ENCODE measurements around the gene S100A1. TPM values are rescaled to one million over a fixed set of nuclear protein-coding genes. Genes with fewer than 3 reads are reported as not detected.

S100A1 gene
- total RNA-seq, 1 donor from 2014 or later, result not detected

DNA sequence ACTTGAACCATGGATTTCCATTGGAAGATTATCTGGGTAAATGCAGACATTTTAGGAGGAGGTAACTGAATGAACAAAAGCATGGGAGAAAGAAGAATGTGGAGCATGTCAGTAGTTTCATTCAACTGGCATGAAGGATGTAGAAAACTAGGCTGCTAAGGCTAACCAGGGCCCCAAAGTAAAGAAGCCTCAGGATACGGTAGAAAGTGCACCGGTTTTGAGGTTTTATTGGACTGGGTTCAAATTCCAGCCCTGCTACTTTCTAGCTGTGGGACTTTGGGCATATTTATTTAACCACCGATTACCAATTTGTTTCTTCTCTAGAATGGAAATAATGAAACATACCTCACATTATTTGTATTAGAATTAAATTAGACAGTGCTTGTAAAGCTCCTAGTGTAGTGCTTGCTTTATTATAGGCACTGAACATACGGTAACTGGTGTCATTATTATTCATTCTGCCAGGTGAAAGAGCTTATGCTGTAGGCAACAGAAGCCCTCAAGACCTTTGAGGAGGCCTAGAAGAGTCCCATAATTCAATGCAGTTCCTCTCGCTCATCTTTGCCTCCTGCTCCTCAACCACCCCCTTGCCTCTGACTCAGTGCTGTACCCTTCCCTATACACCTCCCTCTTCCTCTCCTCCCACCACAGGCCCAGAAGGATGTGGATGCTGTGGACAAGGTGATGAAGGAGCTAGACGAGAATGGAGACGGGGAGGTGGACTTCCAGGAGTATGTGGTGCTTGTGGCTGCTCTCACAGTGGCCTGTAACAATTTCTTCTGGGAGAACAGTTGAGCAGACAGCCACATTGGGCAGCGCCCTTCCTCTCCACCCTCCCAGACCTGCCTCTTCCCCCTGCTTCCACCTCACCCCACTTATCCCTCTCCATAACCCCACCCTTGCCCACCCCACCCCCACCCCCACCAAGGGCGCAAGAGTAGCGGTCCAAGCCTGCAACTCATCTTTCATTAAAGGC is 3.1 kb downstream of the S100A1 start:
- Histone ChIP-seq H3K4me3 (no peak overlapping the region), H3K4me1 (peaks cover 34% of the 10 kb centered on the region), H3K27me3 (no peaks in the 10 kb centered on the region), H3K36me3 (peaks cover 5% of the 10 kb centered on the region), H3K9me3 (no peaks in the 10 kb centered on the region), H3K27ac (no peak overlapping the region)
- TF ChIP-seq, protein P1, sequence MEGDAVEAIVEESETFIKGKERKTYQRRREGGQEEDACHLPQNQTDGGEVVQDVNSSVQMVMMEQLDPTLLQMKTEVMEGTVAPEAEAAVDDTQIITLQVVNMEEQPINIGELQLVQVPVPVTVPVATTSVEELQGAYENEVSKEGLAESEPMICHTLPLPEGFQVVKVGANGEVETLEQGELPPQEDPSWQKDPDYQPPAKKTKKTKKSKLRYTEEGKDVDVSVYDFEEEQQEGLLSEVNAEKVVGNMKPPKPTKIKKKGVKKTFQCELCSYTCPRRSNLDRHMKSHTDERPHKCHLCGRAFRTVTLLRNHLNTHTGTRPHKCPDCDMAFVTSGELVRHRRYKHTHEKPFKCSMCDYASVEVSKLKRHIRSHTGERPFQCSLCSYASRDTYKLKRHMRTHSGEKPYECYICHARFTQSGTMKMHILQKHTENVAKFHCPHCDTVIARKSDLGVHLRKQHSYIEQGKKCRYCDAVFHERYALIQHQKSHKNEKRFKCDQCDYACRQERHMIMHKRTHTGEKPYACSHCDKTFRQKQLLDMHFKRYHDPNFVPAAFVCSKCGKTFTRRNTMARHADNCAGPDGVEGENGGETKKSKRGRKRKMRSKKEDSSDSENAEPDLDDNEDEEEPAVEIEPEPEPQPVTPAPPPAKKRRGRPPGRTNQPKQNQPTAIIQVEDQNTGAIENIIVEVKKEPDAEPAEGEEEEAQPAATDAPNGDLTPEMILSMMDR (IDR thresholded peaks at IDR 0.05), result no peak
- intact Hi-C loops (cut with DNase I), result no loop called here
- DNase-seq, result peak; percentile 40
- no peak for ATAC-seq

DNA sequence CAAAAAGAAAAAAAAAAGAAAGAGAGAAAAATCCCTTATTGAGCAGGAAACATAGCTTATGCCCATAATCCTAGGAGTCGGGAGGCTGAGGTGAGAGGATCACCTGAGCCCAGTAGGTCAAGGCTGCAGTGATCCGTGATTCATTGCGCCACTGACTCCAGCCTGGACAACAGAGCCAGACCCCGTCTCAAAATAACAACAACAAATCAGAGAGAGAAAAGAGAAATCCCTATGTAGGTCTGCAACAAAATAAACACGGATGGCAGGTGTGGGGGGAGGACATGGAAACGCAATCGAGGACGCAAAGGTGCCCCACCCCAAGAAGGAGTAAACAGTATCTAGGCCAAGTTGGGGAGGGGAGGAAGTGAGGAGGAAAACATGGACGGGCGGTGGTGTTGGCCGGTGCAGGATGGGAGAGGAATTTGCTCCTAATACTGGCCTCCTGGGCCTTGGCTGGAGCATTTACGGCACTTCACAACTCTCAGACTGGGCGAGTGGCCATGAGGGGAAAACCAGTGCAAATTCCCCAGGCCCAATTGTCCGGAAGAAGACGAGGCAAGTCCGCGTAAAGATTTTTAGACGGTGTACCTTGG is 5.0 kb downstream of the S100A1 start:
- peaks cover 30% of the 10 kb centered on the region for H3K4me1 ChIP-seq

DNA sequence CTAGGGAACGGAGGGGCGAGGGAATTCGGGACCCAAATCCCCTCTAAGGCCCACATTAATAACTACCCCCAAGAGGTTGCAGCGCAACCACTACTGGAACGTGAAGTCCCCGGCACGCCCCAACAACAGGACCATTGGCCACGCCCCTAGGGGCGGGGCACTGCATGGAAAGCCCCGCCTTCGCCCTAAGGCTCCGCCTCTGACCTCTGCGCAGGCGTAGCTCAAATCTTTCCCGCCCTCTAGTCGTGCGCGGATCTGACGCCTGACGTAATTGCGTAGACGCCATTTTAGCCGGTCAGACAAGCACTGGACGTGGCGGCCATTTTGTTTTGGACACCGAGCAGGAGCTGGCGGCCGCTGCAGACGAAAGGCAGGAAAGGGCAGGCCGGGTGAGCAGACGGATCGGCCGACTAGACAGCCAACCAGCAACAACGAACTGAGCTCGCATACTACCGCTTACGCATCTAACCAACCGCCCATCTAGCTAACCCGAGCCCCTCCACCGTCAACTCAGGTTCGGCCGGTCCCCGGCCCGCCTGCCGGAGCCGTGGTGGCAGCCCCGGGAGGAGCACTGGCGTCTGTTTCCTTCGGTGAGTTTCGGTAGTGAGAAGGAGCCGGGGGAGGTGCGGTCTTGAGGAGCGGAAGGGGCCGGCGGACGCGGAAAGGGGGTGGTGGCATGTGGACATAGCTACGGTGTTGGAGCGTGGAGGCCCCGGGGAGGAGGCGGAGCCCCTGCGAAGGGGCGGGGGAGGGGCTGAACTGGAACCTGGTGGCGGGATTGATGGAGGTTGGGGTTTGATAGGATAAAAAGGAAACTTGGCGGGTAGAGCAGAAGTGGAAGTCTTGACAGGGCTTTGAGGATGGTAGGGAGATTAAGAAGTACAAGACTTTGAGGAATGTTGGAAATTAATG is 5.8 kb downstream of the S100A1 start, which contains the start of gene CHTOP:
TSS of gene CHTOP (plus strand) at position 313 of the 912 bp plus-strand sequence. CDS start 2,523 bp downstream, outside the sequence.
- Histone ChIP-seq H3K4me1 (peaks cover 30% of the 10 kb centered on the region), H3K4me3 (peak within 1 kb of the TSS; percentile 77), H3K27ac (peak within 1 kb of the TSS; percentile 99), H3K27me3 (no peaks in the 10 kb centered on the region), H3K36me3 (peaks cover 31% of the 10 kb centered on the region), H3K9me3 (no peaks in the 10 kb centered on the region)
- ATAC-seq (peak; percentile 96), DNase-seq (peak; percentile 98)
- intact Hi-C loops (cut with DNase I), result no loop called here
- TF ChIP-seq, protein P1 (IDR thresholded peaks at IDR 0.05), result no peak

More for the DNA sequence above, 5.0 kb downstream of the S100A1 start:
- Histone ChIP-seq H3K36me3 (peaks cover 24% of the 10 kb centered on the region), H3K27me3 (no peaks in the 10 kb centered on the region), H3K27ac (peak overlapping the region; percentile 99), H3K9me3 (no peaks in the 10 kb centered on the region), H3K4me3 (peak overlapping the region; percentile 77)
- DNase-seq (no peak), ATAC-seq (peak; percentile 55)
- TF ChIP-seq, protein P1 (IDR thresholded peaks at IDR 0.05), result no peak
- intact Hi-C loops (cut with DNase I), result no loop called here

DNA sequence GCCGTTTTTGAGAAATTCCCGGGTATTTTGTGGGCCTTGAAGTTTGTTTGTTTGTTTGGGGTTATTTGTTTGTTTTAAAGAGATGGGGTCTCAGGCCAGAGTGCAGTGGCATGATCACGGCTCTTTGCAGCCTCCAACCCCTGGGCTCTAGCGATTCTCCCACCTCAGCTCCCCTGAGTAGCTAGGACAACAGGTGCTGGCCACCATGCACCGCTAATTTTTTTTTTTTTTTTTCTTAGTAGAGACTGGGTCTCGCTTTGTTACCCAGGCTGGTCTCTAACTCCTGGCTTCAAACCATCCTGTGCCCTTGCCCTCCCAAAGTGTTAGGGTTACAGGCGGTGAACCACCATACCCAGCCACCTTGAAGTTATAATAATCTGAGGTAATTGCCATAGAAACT is 7.6 kb downstream of the S100A1 start:
- Histone ChIP-seq H3K4me1 (peaks cover 30% of the 10 kb centered on the region), H3K9me3 (no peaks in the 10 kb centered on the region), H3K36me3 (peaks cover 50% of the 10 kb centered on the region), H3K27me3 (no peaks in the 10 kb centered on the region), H3K27ac (no peak overlapping the region), H3K4me3 (peak overlapping the region; percentile 77)
- DNase-seq (peak; percentile 30), ATAC-seq (no peak)
- TF ChIP-seq, protein P1 (IDR thresholded peaks at IDR 0.05), result no peak
- intact Hi-C loops (cut with DNase I), result no loop called here

DNA sequence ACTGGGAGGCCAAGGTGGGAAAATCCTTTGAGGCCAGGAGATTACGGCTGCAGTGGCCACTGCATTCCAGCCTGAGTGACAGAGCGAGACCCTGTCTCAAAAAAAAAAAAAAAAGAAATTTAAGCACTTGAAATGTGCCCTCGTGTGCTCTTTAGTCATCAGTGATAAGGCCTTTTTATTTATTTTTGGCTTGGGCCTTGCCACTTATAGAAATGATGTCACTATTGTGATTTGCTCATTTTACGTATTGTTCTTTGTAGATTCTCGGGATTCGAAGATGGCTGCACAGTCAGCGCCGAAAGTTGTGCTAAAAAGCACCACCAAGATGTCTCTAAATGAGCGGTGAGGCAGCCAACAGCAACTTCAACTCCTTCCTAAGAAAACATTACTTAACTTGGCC is 8.1 kb downstream of the S100A1 start:
- H3K9me3 ChIP-seq, result no peaks in the 10 kb centered on the region
- no peaks in the 10 kb centered on the region for H3K27me3 ChIP-seq
- TF ChIP-seq, protein P1 (IDR thresholded peaks at IDR 0.05), result no peak
- intact Hi-C loops (cut with DNase I), result no loop called here
- ATAC-seq (no peak), DNase-seq (peak; percentile 2)
- peaks cover 54% of the 10 kb centered on the region for H3K36me3 ChIP-seq
- no peak overlapping the region for H3K27ac ChIP-seq
- no peak overlapping the region for H3K4me3 ChIP-seq
- peaks cover 30% of the 10 kb centered on the region for H3K4me1 ChIP-seq

Data from upper lobe of right lung (tissue), 1 donor.